OCI-LY3 (cell line): ENCODE results near the gene SPTA1.

Source experiments
- H2AFZ ChIP-seq: fragments of 200-600, 300-600 bp; shearing (Covaris generic); 2 replicates; pipeline ENCODE4 v1.6.0; 2014; ENCODE audit warnings: antibody characterized with exemption, low read depth, low read length
- H3K27ac ChIP-seq: fragments of 200-600, 300-600 bp; sonication (generic); 2 replicates; pipeline ENCODE4 v1.5.1; 2014; ENCODE audit warnings: mild to moderate bottlenecking, low read length, moderate library complexity, mixed read lengths
- H3K27me3 ChIP-seq: fragments of 200-600, 300-600 bp; sonication (generic); 2 replicates; pipeline ENCODE4 v1.6.1; 2014; ENCODE audit warnings: low read depth, low read length, mixed read lengths
- H3K36me3 ChIP-seq: fragments of 200-600, 300-600 bp; sonication (generic); replicated peaks from 2 replicates; pipeline ENCODE3; 2014; ENCODE audit warnings: low read depth, low read length, mixed read lengths
- H3K4me1 ChIP-seq: fragments of 300-600, 200-600 bp; sonication (generic); 2 replicates; pipeline ENCODE4 v1.6.1; 2014; ENCODE audit warnings: low read length, mixed read lengths
- H3K4me2 ChIP-seq: fragments of 200-600, 300-600 bp; sonication (generic); 2 replicates; pipeline ENCODE4 v1.6.1; 2014; ENCODE audit warnings: low read length, mixed read lengths
- H3K4me3 ChIP-seq: fragments of 300-600, 200-600 bp; sonication (generic); 2 replicates; pipeline ENCODE4 v1.5.1; 2014; ENCODE audit warnings: antibody characterized with exemption, mild to moderate bottlenecking, low read length, moderate library complexity
- H3K79me2 ChIP-seq: fragments of 300-600, 200-600 bp; shearing (Covaris generic); 2 replicates; pipeline ENCODE4 v1.6.1; 2014; ENCODE audit warnings: mild to moderate bottlenecking, low read length, mixed read lengths
- H3K9ac ChIP-seq: fragments of 300-600, 200-600 bp; shearing (Covaris generic); 2 replicates; pipeline ENCODE4 v1.6.0; 2014; ENCODE audit warnings: mild to moderate bottlenecking, low read length, moderate library complexity
- H3K9me3 ChIP-seq: fragments of 200-600, 300-600 bp; shearing (Covaris generic); 2 replicates; pipeline ENCODE4 v1.6.1; 2014; ENCODE audit warnings: low read length, mixed read lengths; ENCODE audit not compliant: insufficient read depth
- H4K20me1 ChIP-seq: fragments of 200-600, 300-600 bp; sonication (generic); 2 replicates; pipeline ENCODE4 v1.6.1; 2016; ENCODE audit warnings: low read length, mixed read lengths; ENCODE audit not compliant: insufficient read depth
- CTCF ChIP-seq: fragments of 200-600, 300-600 bp; sonication (generic); IDR thresholded peaks from 2 replicates; pipeline ENCODE4 v1.5.1; 2014; ENCODE audit warnings: antibody characterized with exemption, low read length, low read depth
- EZH2phosphoT487 ChIP-seq: fragments of 200-600 bp; shearing (Covaris generic); IDR thresholded peaks from 2 replicates; pipeline ENCODE4 v1.6.1; 2018; ENCODE audit warnings: antibody characterized with exemption, mixed run types, low read depth

SPTA1 gene

GRCh38 chr1:158730453-158730852 is 43.9 kb upstream of the SPTA1 start:
- Histone ChIP-seq H3K27me3 (no peaks in the 10 kb centered on the region), H3K79me2 (no peaks in the 10 kb centered on the region), H3K9ac (no peak overlapping the region), H3K4me1 (no peaks in the 10 kb centered on the region), H4K20me1 (no peaks in the 10 kb centered on the region), H3K36me3 (no peaks in the 10 kb centered on the region), H3K9me3 (no peaks in the 10 kb centered on the region), H3K4me3 (no peak overlapping the region), H3K4me2 (no peak overlapping the region), H2AFZ (no peak overlapping the region), H3K27ac (no peak overlapping the region)
- TF ChIP-seq CTCF (no peak), EZH2phosphoT487 (no peak)

GRCh38 chr1:158728510-158729225 is 42.2 kb upstream of the SPTA1 start:
- H3K9ac ChIP-seq = no peak overlapping the region
- TF ChIP-seq EZH2phosphoT487 (no peak), CTCF (no peak)
- no peak overlapping the region for H2AFZ ChIP-seq
- no peaks in the 10 kb centered on the region for H3K36me3 ChIP-seq
- H3K9me3 ChIP-seq = no peaks in the 10 kb centered on the region
- H3K27ac ChIP-seq = no peak overlapping the region
- H3K4me3 ChIP-seq = no peak overlapping the region
- H3K4me2 ChIP-seq = no peak overlapping the region
- no peaks in the 10 kb centered on the region for H4K20me1 ChIP-seq
- H3K79me2 ChIP-seq = no peaks in the 10 kb centered on the region
- no peaks in the 10 kb centered on the region for H3K27me3 ChIP-seq
- H3K4me1 ChIP-seq = no peaks in the 10 kb centered on the region

GRCh38 chr1:158724442-158724841 is 37.9 kb upstream of the SPTA1 start:
- H3K27me3 ChIP-seq = no peaks in the 10 kb centered on the region
- no peak overlapping the region for H3K4me2 ChIP-seq
- no peaks in the 10 kb centered on the region for H3K9me3 ChIP-seq
- H3K4me3 ChIP-seq = no peak overlapping the region
- H3K9ac ChIP-seq = no peak overlapping the region
- H3K36me3 ChIP-seq = no peaks in the 10 kb centered on the region
- no peaks in the 10 kb centered on the region for H3K4me1 ChIP-seq
- H3K79me2 ChIP-seq = no peaks in the 10 kb centered on the region
- H4K20me1 ChIP-seq = no peaks in the 10 kb centered on the region
- no peak overlapping the region for H2AFZ ChIP-seq
- no peak for TF ChIP-seq CTCF
- TF ChIP-seq EZH2phosphoT487 = no peak
- no peak overlapping the region for H3K27ac ChIP-seq

GRCh38 chr1:158720620-158721019 is 34.1 kb upstream of the SPTA1 start, which contains the start of gene OR6K3:
Gene OR6K3, minus strand, starts transcription at chr1:158720720. Its CDS starts 2,605 bp downstream, at chr1:158718115.
- no peaks in the 10 kb centered on the region for H3K36me3 ChIP-seq
- no peak within 1 kb of the TSS for H3K9ac ChIP-seq
- no peak for TF ChIP-seq CTCF
- TF ChIP-seq EZH2phosphoT487 = no peak
- H3K9me3 ChIP-seq = no peaks in the 10 kb centered on the region
- H3K4me2 ChIP-seq = no peak within 1 kb of the TSS
- no peak within 1 kb of the TSS for H2AFZ ChIP-seq
- no peak within 1 kb of the TSS for H3K27ac ChIP-seq
- no peak within 1 kb of the TSS for H3K4me3 ChIP-seq
- peaks cover 4% of the 10 kb centered on the region for H3K4me1 ChIP-seq
- H3K79me2 ChIP-seq = no peaks in the 10 kb centered on the region
- no peaks in the 10 kb centered on the region for H4K20me1 ChIP-seq
- H3K27me3 ChIP-seq = no peaks in the 10 kb centered on the region
